Brain microvascular endothelial cell (primary cell): ENCODE data around the gene PTPRM.

Source experiments
- DNase-seq: peaks from one replicate; pipeline ENCODE4 v3.0.0-alpha.2; 2020
- H3K27ac ChIP-seq: fragments of 250-450 bp; sonication (Bioruptor Pico); 2 replicates; pipeline ENCODE4 v1.5.1; 2020; ENCODE audit warnings: mild to moderate bottlenecking, moderate library complexity
- H3K27me3 ChIP-seq: fragments of 250-450 bp; sonication (Bioruptor Pico); replicated peaks from 2 replicates; pipeline ENCODE4 v1.5.1; 2020; ENCODE audit warnings: mild to moderate bottlenecking
- H3K36me3 ChIP-seq: fragments of 250-450 bp; sonication (Bioruptor Pico); replicated peaks from 2 replicates; pipeline ENCODE4 v1.5.1; 2020; ENCODE audit warnings: mild to moderate bottlenecking
- H3K4me3 ChIP-seq: 2 replicates; pipeline ENCODE4 v1.5.1; 2011; ENCODE audit warnings: low read depth, mild to moderate bottlenecking, control low read depth, low read length, moderate library complexity
- CTCF ChIP-seq: IDR thresholded peaks from 2 replicates; pipeline ENCODE4 v1.5.1; 2011; ENCODE audit warnings: low read depth, mild to moderate bottlenecking, moderate library complexity, low read length, control low read depth, inconsistent platforms; ENCODE audit errors: missing control alignments
- in situ Hi-C: cut with HindIII; loops from 2 replicates; pipeline ENCODE4 v1.10.0; 2017; ENCODE audit warnings: low sequenced_read_pairs, low pct_ligation_motif_present

The PTPRM gene

GRCh38 chr18:8339210-8339609 is 772.1 kb downstream of the PTPRM start:
- no peak for DNase-seq
- H3K4me3 ChIP-seq, result no peak overlapping the region
- H3K27ac ChIP-seq, result no peak overlapping the region
- H3K36me3 ChIP-seq, result no peaks in the 10 kb centered on the region
- in situ Hi-C loops, result no loop called here
- no peaks in the 10 kb centered on the region for H3K27me3 ChIP-seq
- no peak for TF ChIP-seq CTCF

GRCh38 chr18:8339952-8340351 is 772.8 kb downstream of the PTPRM start:
- H3K36me3 ChIP-seq, result no peaks in the 10 kb centered on the region
- DNase-seq, result no peak
- H3K27ac ChIP-seq, result no peak overlapping the region
- no peak overlapping the region for H3K4me3 ChIP-seq
- peak; percentile 11 for TF ChIP-seq CTCF
- no peaks in the 10 kb centered on the region for H3K27me3 ChIP-seq
- in situ Hi-C loops, result no loop called here

- Histone ChIP-seq H3K27ac (peak overlapping the region; percentile 66), H3K36me3 (no peaks in the 10 kb centered on the region), H3K27me3 (no peaks in the 10 kb centered on the region), H3K4me3 (no peak overlapping the region)
- no peak for TF ChIP-seq CTCF
- DNase-seq, result peak; percentile 79
- in situ Hi-C loops, result no loop called here
Measured at GRCh38 chr18:8341481-8342230, 774.5 kb downstream of the PTPRM start.

GRCh38 chr18:8348051-8348720 is 781.1 kb downstream of the PTPRM start:
- no peaks in the 10 kb centered on the region for H3K27me3 ChIP-seq
- no peaks in the 10 kb centered on the region for H3K36me3 ChIP-seq
- in situ Hi-C loops, result no loop called here
- DNase-seq, result no peak
- no peak overlapping the region for H3K27ac ChIP-seq
- TF ChIP-seq CTCF, result no peak
- H3K4me3 ChIP-seq, result no peak overlapping the region

- no peak for TF ChIP-seq CTCF
- DNase-seq, result no peak
- in situ Hi-C loops, result no loop called here
- no peaks in the 10 kb centered on the region for H3K36me3 ChIP-seq
- H3K4me3 ChIP-seq, result no peak overlapping the region
- H3K27me3 ChIP-seq, result no peaks in the 10 kb centered on the region
- H3K27ac ChIP-seq, result no peak overlapping the region
Measured at GRCh38 chr18:8349608-8350323, 782.6 kb downstream of the PTPRM start.
